ENCODE measurements around the gene THPO. TPM values are rescaled to one million over a fixed set of nuclear protein-coding genes. Genes with fewer than 3 reads are reported as not detected.

The THPO gene
- total and polyA plus RNA-seq, 9 of the 15 experiments (the other 6 are each of a cell fraction or from before 2014, with no cell fraction given), result 0.11 to 1.1 (median 0.35) TPM; not detected in 1

GRCh38 chr3:184332370-184333090, 45.5 kb downstream of the THPO start:
- Histone ChIP-seq H3K36me3 (ENCODE audit: control insufficient read depth, insufficient read depth, low read length) (peaks cover 80% of the 10 kb centered on the region), H3K4me1 (replicated peaks in 1 of 2; ENCODE audit: control insufficient read depth in 2 of 2, insufficient read depth in 2 of 2, low read length in 2 of 2) (peaks cover 50% of the 10 kb centered on the region in 2 experiments)
- FAIRE-seq, result peak; percentile 26
- TF ChIP-seq OTX1 (CRISPR knock-in tag; IDR thresholded peaks at IDR 0.05) (0 out of 2 replicates have a peak, but pooled peaks have one; percentile 11), E4F1 (CRISPR knock-in tag; IDR thresholded peaks at IDR 0.05; ENCODE audit: borderline replicate concordance) (no peak), ATF2 (CRISPR knock-in tag; IDR thresholded peaks at IDR 0.05) (no peak), ARID4B (CRISPR knock-in tag; IDR thresholded peaks at IDR 0.05) (no peak), ZBTB1 (CRISPR knock-in tag; IDR thresholded peaks at IDR 0.05; ENCODE audit: borderline replicate concordance, low read depth) (no peak), BRF2 (IDR thresholded peaks at IDR 0.05; ENCODE audit: borderline replicate concordance, insufficient read depth, insufficient read length) (no peak)
- TF ChIP-seq, protein P1, sequence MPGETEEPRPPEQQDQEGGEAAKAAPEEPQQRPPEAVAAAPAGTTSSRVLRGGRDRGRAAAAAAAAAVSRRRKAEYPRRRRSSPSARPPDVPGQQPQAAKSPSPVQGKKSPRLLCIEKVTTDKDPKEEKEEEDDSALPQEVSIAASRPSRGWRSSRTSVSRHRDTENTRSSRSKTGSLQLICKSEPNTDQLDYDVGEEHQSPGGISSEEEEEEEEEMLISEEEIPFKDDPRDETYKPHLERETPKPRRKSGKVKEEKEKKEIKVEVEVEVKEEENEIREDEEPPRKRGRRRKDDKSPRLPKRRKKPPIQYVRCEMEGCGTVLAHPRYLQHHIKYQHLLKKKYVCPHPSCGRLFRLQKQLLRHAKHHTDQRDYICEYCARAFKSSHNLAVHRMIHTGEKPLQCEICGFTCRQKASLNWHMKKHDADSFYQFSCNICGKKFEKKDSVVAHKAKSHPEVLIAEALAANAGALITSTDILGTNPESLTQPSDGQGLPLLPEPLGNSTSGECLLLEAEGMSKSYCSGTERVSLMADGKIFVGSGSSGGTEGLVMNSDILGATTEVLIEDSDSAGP (CRISPR knock-in tag; IDR thresholded peaks at IDR 0.05), result no peak

More at GRCh38 chr3:184332370-184333090, 45.5 kb downstream of the THPO start:
- Histone ChIP-seq H3K9me3 (replicated peaks; ENCODE audit: control insufficient read depth, insufficient read depth, low read depth, low read length) (no peaks in the 10 kb centered on the region), H3K27me3 (ENCODE audit: control insufficient read depth in 2 of 2, insufficient read depth in 2 of 2, low read length in 2 of 2) (no peaks in the 10 kb centered on the region), H3K27ac (ENCODE audit: extremely low read depth, low read depth, low read length) (peak overlapping the region; percentile 83; the same call in 2 of the 3 replicates), H3K4me3 (no peak overlapping the region), H3K4me2 (ENCODE audit: insufficient read depth, low read length) (no peak overlapping the region), H3K9ac (ENCODE audit: insufficient read depth in 1 of 2, low read depth in 2 of 2, low read length in 2 of 2) (peak overlapping the region in 1 of 2 experiments; percentile 57; a peak in 2 of 4 replicates), H3K9me1 (ENCODE audit: control insufficient read depth, insufficient read depth, low read length) (peaks cover 11% of the 10 kb centered on the region), H4K20me1 (replicated peaks; ENCODE audit: control insufficient read depth, insufficient read depth, low read length) (peaks cover 24% of the 10 kb centered on the region), H3K79me2 (ENCODE audit: control insufficient read depth, insufficient read depth, low read length) (peaks cover 19% of the 10 kb centered on the region), H2AFZ (ENCODE audit: low read depth, low read length) (no peak overlapping the region)
- DNase-seq (ENCODE audit: extremely low read depth in 1 of 4, low spot score in 3 of 4) (no peak), ATAC-seq (no peak)
- POLR2A ChIA-PET, result interaction anchor here (0.6 to 1.9 kb wide), 6 partner anchors 8 to 16 kb away, joined by 3 to 15 read pairs (median 5); no protein-coding TSS in a partner anchor
- no TSS peak for BruUV-seq (replicated peaks)
- WGBS (ENCODE audit: insufficient coverage, low coverage, missing lambda C conversion rate), result 84% methylated on average over 10 of the region's 10 CpGs
- intact Hi-C loops (cut with micrococcal nuclease), result no loop called here
- in situ Hi-C loops (cut with MboI), result no loop called here
- CTCF ChIA-PET (ENCODE audit: low intra/inter-chr PET ratio), result no interaction called here

Measured in K562 (cell line).